NCI-H774 (cell line): ENCODE measurements around the gene SDC3.

ENCODE experiments used
- DNase-seq: peaks from one replicate; lab custom pipeline; 2025; lab: John Stamatoyannopoulos, UW

The SDC3 gene

GRCh38 chr1:30928171-30928570 is 19.6 kb upstream of the SDC3 start:
- no peak for DNase-seq

GRCh38 chr1:30927448-30927847 is 18.9 kb upstream of the SDC3 start:
- DNase-seq, result no peak

DNA sequence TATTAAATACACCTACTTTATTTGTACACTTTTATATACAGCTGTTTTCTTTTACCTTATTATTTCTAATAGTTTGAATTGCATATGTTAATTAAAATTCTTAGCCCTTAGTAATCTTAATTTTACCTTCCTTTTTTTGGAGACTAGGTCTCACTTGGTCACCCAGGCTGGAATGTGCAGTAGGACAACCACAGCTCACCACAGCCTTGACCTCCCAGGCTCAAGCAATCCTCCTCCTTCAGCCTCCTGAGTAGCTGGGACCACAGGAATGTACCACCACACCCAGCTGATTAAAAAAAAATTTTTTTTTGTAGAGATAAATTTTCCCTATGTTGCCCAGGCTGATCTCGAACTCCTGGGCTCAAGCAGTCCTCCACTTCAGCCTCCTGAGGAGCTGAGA is 15.0 kb upstream of the SDC3 start:
- DNase-seq, result no peak

DNA sequence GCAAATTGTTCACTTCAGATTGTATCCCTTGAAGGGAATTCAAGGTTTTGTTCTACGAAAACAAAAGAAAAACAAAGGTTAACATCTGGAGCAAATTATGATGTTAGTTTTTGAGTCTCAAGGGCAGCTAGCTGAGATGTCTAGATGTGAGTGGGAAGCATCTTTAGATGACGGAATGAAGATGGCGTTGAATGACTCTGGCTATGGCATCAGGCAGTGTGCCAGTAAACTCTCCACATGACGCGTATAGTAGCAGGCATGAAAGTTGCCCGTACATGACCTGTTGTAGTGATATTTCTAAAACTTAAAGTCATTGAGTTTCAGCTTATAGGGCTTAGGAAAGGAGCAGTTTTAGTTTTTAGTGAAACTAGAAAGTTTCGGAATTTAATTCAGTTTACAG is 12.3 kb upstream of the SDC3 start:
- no peak for DNase-seq

DNA sequence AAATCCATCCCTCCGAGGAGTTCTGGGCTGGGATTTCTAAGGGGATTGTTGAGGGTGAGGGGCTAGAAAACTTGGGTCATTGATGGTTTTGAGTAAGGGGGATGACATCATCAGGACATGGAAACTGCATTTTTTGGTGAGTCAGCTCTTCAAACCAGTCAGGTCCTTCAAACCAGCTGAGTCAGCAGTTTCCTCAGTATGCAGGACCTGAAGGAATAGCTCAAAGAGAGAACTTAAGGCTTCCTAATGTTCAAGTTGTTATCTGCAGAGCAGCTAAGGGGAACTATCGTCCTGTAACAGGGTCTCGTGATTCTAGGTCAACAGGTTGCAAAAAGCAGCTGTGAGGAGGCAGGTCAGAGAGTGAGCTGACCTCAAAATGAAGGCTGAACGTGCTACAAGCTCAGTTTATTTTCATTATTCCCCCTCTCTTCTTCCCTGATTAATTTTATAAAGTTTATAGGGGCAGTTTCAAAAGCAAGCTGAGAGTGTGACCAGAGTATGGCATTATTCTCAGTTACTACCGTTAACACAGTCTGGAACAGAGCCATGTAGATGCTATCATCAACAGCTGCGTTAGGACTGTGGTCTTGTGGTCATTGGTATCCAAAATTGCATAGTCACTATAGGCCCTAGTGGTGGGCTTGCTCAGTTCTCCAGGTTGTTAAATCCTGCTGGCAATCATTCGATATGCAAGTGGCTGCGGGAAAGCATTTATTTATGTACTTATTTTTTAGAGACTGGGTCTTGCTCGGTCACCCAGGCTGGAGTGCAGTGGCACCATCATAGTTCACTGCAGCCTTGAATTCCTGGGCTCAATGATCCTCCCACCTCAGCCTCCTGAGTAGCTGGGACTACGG is 10.7 kb upstream of the SDC3 start:
- DNase-seq, result no peak

DNA sequence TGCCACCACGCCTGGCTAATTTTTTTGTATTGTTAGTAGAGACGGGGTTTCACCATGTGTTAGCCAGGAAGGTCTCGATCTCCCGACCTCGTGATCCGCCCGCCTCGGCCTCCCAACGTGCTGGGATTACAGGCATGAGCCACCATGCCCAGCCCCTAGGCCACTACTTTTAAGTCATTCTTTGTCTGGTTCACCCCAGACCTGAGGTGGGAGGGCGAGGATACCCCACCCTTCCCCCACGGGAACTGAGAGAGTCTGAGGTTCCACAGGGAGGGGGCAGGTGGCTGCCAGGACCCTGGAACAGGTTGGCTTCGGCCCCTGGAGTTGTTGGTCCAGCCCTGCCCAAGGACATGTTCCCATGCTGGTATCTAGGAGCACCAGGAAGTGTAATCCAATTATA is 7.7 kb upstream of the SDC3 start:
- DNase-seq, result no peak

DNA sequence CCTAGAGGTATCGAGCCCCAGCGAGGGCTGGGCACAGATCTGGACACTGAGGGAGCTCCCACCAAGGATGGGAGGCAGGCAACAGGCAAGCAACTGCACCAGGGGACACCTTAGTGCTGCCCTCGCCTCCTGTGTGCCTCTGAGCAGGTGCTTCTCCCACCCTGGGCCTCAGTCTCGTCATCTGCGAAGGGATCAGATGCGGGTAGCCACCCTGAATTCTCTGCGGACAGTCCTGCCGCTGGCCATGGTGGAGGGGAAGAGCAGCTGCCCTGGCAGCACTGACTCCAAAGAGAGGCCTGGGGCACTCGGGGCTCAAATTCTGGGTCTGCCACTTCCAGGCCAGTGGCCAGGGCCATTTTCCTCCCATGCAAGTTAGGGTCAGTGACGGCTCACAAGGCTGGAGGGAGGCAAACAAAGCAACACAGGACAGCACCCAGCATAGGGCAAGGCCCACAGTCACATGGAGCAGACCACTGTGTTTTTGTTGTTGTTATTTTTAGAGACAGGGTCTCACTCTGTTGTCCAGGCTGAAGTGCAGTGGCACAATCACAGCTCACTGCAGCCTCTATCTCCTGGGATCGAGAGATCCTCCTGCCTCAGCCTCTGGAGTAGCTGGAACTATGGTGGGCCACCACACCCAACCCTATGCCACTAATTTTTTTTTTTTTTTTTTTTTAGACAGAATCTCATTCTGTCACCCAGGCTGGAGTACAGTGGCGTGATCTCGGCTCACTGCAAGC is 7.1 kb upstream of the SDC3 start:
- no peak for DNase-seq

- DNase-seq, result no peak
Measured at GRCh38 chr1:30914931-30915330, 6.4 kb upstream of the SDC3 start.

GRCh38 chr1:30914587-30914922 is 6.0 kb upstream of the SDC3 start:
- DNase-seq, result no peak

- no peak for DNase-seq
Measured at GRCh38 chr1:30912913-30913652, 4.5 kb upstream of the SDC3 start.

GRCh38 chr1:30912224-30912623 is 3.7 kb upstream of the SDC3 start:
- no peak for DNase-seq

DNA sequence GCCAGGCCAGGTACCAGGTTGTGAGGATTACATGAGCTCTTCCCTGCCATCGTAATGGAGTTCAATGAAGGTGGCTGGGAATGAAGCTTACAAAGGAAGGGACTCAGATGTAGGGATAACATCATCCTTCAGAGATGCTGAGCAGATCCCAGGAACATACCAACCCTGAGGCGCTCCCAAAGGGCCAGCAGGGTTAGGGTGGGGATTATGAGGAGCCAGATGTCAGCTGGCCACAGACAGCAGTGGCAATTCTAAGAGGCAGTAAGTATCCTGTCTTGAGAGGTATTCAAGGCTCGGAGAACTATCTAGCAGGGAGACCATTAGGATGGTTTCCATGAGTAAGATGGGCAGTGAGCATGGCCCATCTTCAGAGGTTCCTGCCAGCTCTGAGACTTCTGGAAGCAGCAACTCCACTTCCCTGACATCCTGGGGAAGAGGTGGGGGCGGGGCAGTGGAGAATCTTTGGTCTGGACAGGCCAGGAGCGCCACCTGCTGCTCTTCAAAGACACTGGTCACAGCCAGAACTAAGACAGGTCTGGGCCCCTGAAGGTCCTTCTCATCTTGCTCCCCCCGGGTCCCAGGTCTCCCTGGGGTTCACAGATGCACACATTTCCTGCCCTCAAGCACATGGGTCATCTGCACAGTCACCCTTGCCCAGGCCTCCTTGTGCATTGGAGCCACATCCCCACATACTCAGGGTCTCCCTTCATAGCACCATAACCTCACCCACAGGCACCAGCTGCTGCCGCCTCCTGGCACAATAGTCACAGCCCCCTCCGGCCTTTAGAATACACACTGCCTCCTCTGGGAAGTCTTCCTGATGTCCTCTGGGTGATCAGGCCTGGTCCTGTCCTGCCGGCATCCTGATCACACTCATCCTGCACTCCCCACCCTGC is 2.7 kb upstream of the SDC3 start:
- peak; percentile 84 for DNase-seq

- no peak for DNase-seq
Measured at GRCh38 chr1:30909365-30910068, 959 bp upstream of the SDC3 start.

GRCh38 chr1:30908316-30908695 is 252 bp downstream of the SDC3 start:
- DNase-seq, result no peak

DNA sequence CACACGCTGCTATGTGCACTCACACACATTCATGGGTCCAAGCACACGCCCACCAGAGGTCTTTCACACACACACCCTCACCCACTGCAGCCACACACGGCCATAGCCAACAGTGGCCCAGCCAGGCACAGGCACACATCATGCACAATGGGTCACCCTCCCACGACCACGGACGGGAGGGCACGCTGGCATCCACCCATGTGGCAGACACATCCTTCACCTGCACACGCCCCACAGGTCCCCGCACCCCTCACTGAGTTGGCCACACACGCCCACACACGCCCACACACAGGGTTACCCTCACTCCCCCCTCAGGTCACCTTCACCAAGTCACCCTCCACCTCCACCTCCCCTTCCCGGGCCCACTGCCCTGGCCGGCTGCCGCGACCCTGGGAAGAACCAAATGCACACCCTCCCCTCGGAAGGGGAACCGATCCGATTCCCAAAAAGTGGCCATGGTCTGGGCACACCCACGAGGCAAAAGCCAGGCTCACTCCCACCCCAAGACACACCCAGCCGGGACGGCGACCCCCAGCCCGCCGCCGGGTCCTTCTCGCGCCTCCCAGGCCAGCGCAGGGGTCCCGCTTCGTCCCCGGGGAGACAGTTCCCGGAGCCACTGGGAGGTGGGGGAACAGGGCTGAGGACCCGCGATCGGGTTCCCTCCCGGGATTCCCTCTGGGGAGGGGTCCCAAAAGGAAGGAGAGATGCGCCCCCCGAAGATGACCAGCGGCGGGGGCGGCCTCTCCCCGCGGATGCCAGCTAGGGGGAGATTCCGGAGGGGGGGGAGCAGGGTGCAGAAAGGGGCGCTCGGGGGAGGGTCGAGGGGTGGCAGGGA is 860 bp downstream of the SDC3 start:
- no peak for DNase-seq

DNA sequence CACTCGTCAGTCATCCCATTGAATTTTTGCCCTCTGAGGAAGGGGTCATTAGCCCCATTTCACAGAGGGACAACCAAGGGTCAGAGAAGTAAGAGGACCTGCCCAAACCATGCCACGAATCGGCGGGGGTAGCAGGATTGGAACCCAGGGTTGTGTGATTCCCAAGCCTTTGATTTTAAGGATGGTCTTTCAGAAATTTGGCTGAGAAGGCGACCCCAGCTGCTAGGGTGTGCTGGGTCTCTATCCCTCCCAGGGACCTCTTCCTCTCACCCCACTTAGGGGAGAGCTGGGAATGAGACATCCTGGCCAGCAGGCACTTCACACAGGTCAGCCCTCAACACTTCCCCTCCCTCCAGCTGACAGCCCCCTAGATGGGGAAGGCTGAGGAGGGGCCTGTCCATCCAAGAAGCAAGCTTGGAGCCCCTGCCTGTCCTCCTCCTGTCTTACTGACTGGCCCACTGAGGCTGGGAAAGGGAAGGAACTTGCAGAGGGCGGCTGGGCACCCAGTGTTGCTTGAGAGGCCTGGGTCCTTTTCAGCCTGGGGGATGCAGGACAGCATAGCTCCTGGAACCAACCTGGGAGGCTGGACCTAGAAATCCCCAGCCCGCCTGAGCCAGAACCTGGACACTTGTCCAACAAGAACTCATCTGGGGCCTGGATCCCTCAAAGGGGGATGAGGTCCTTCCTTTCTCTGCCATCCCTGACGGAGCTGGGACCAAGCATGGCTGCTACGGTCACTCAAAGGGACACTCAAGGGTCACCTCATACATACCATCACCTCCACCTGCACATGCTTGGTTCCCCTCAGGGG is 1.7 kb downstream of the SDC3 start:
- no peak for DNase-seq

DNA sequence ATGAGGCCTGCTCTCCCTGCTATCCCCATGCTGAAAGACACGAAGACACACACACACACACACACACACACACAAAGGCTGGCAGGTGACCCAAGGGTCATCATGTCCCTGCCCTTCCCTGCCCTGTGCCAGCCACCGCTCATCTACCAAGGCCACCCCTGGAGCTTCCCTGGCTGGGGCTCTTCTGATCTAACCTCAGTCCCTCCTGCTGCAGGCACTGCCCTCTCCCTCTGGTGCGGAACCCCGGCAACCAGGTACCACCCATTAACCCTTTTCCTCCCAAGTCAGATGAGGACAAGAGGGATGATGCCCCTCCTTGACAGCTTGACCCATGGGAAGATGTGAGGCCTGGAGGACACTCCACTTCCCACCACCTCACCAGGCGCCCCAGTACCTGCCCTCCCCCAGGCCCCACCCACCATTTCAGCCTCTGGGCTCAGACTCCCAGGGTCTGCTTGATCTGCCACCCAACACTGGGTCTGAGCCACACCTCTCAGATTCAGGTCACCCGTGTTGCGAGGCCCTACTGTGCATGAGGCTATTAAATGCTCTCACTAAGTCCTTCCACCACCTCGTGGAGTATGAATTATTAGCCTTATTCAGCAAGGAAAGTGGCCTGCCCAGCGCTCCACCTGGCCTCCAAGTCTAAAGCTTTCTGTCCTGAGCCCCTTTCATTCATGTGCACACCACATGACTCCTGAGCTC is 2.5 kb downstream of the SDC3 start:
- DNase-seq, result no peak

GRCh38 chr1:30905403-30905802 is 3.2 kb downstream of the SDC3 start:
- no peak for DNase-seq

DNA sequence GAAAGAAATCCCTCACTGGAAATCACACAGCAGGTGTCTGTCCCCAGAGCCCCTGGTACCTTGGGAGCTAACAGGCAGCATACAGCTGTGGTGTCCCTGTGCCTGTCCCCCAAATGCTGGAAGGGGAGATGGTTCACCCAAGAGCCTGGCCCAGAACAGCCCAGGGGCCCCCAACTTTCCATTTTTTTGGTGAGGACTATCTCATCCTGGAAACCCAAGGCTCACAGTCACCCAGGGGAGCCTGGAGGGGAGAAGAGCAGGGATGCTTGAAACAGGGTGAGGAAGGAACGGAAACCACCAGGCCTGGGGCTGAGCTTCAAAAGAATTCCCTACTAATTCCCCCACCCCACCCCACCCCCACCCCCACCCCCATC is 3.6 kb downstream of the SDC3 start:
- no peak for DNase-seq
